Measurements from ENCODE around the gene CALY. TPM values are rescaled to one million over a fixed set of nuclear protein-coding genes. Genes with fewer than 3 reads are reported as not detected.

The CALY gene
- total and polyA plus RNA-seq, 8 donors = 0.75 to 17.8 (median 3.2) TPM

DNA sequence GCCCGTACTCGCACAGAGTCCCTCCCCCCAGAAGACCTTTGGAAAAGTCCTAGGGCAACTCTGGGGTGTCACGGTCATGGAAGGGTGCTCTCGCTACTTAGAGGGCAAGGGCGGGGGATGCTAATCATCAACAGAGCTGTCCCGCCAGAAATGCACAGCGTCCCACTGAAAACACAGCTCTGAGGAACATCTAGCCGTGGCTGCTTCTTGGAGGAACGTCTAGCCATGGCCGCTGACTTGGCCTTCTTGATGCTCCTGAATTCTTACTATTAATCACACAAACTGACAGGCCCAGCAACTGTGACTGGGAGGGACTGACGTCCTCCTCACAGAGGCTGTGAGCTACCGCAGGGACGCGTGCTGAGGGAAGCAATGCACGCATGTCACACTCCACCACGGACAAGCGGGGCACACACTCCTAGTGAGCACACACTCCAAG lies 29.7 kb downstream of the CALY start:
- Histone ChIP-seq H3K36me3 (peaks cover 0 to 9% (median 0%) of the 10 kb centered on the region in 3 donors), H3K9me3 (no peaks in the 10 kb centered on the region), H3K4me1 (peaks cover 10 to 20% (median 15%) of the 10 kb centered on the region in 3 donors), H3K4me3 (peak overlapping the region in 1 of 4 donors; percentile 91), H3K27ac (no peak overlapping the region), H3K27me3 (no peaks in the 10 kb centered on the region)
- intact Hi-C loops (cut with DNase I) = no loop called here
- TF ChIP-seq, protein P1, sequence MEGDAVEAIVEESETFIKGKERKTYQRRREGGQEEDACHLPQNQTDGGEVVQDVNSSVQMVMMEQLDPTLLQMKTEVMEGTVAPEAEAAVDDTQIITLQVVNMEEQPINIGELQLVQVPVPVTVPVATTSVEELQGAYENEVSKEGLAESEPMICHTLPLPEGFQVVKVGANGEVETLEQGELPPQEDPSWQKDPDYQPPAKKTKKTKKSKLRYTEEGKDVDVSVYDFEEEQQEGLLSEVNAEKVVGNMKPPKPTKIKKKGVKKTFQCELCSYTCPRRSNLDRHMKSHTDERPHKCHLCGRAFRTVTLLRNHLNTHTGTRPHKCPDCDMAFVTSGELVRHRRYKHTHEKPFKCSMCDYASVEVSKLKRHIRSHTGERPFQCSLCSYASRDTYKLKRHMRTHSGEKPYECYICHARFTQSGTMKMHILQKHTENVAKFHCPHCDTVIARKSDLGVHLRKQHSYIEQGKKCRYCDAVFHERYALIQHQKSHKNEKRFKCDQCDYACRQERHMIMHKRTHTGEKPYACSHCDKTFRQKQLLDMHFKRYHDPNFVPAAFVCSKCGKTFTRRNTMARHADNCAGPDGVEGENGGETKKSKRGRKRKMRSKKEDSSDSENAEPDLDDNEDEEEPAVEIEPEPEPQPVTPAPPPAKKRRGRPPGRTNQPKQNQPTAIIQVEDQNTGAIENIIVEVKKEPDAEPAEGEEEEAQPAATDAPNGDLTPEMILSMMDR (IDR thresholded peaks at IDR 0.05) = no peak
- WGBS, 2 donors = 72 to 79% methylated on average over 17 of the region's 17 CpGs
- no peak for ATAC-seq
- no peak for FAIRE-seq
- DNase-seq = peak in 2 of 6 donors; percentile 35 to 48

DNA sequence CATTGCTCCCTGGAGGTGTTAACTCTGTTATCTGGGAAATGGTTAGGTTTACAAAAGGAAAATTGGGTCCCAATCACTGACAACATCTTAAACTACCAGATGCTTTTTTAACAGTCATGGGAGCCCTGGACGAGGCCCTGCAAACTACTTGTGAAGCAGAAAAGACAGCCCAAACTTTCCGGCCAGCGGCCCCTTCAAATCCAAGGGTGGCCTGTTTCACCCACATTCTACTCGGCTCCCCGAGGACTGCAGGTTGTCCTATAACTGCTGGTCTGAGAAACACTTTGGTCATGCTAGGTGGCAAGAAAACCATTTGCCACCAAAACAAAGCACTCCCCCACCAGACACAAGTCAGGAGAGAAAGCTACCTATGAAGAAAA lies 30.6 kb downstream of the CALY start:
- Histone ChIP-seq H3K4me1 (peaks cover 10 to 20% (median 15%) of the 10 kb centered on the region in 3 donors), H3K27me3 (no peaks in the 10 kb centered on the region), H3K9me3 (no peaks in the 10 kb centered on the region), H3K4me3 (no peak overlapping the region), H3K27ac (peak overlapping the region in 2 of 4 donors; percentile 36 to 58), H3K36me3 (peaks cover 0 to 6% (median 0%) of the 10 kb centered on the region in 3 donors)
- intact Hi-C loops (cut with DNase I) = no loop called here
- ATAC-seq (no peak), FAIRE-seq (no peak), DNase-seq (peak in 1 of 6 donors; percentile 11)
- 90 to 92% methylated on average over 5 of the region's 5 CpGs for WGBS, 2 donors
- TF ChIP-seq, protein P1 (IDR thresholded peaks at IDR 0.05) = no peak

DNA sequence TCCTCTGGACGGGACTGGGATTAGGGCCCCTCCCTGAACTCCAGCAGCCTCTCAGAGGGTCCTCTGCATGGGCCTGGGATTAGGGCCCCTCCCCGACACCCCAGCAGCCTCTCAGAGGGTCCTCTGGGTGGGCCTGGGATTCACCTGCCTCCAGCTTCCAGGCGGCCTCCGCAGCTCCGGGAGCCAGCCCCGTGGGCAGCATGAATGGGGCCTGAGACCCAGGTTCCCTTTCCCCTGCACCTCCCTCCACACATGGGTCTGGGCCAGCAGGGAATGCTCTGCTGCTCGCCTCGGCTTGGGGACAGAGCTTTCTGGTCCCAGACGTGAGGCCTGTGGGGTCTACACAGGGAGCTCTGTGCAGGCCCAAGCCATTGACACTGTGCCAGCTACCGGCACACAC lies 33.5 kb downstream of the CALY start:
- Histone ChIP-seq H3K36me3 (peaks cover 0 to 32% (median 14%) of the 10 kb centered on the region in 3 donors), H3K4me3 (no peak overlapping the region), H3K9me3 (no peaks in the 10 kb centered on the region), H3K4me1 (peaks cover 8 to 14% (median 9%) of the 10 kb centered on the region in 3 donors), H3K27ac (no peak overlapping the region), H3K27me3 (no peaks in the 10 kb centered on the region)
- intact Hi-C loops (cut with DNase I) = no loop called here
- TF ChIP-seq, protein P1 (IDR thresholded peaks at IDR 0.05) = no peak
- FAIRE-seq = no peak
- 86 to 89% methylated on average over 8 to 10 of the region's 10 CpGs for WGBS, 2 donors
- no peak for ATAC-seq
- DNase-seq = peak in 2 of 6 donors; percentile 27 to 57

DNA sequence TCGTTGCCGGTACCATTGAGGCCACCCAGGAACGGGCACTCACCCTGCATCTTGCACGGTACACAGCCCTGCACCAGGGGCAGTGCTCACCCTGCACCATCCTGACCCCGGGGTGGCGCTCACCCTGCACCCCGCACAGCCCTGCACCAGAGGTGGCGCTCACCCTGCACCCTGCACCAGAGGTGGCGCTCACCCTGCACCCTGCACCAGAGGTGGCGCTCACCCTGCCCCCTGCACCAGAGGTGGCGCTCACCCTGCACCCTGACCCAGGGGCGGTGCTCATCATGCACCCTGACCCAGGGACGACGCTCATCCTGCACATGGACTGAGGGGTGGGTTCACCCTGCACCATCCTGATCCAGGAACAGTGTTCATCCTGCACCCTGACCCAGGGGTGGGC lies 34.5 kb downstream of the CALY start:
- TF ChIP-seq, protein P1 (IDR thresholded peaks at IDR 0.05) = no peak
- no peak overlapping the region for H3K27ac ChIP-seq
- no peaks in the 10 kb centered on the region for H3K27me3 ChIP-seq
- H3K36me3 ChIP-seq = peaks cover 0 to 41% (median 23%) of the 10 kb centered on the region in 3 donors
- H3K9me3 ChIP-seq = no peaks in the 10 kb centered on the region
- peak in 1 of 6 donors; percentile 51 for DNase-seq
- H3K4me1 ChIP-seq = peaks cover 4 to 10% (median 6%) of the 10 kb centered on the region in 3 donors
- FAIRE-seq = no peak
- no peak overlapping the region for H3K4me3 ChIP-seq
- no peak for ATAC-seq
- intact Hi-C loops (cut with DNase I) = no loop called here
- 96 to 97% methylated on average over 14 of the region's 14 CpGs for WGBS, 2 donors

DNA sequence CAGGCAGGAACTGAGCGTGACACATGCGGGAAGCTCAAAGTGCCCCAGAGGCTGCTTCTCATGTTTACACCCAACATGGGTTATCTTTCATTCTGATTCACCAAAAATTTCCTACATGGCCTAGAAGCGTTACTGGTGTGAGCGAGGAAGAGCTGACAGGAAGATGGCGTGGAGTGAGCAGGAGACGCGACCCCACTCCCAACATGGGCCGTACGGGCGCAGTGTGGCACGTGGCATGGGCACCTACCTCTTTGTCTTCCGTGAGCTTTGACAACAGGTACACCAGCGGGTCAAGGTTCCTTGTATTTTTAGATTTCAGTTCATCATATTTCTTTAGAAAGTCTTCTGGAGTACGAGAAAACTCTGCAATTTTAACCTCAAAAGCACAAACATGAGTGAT lies 37.0 kb downstream of the CALY start:
- Histone ChIP-seq H3K27ac (no peak overlapping the region), H3K27me3 (no peaks in the 10 kb centered on the region), H3K36me3 (peaks cover 0 to 63% (median 39%) of the 10 kb centered on the region in 3 donors), H3K4me3 (no peak overlapping the region), H3K4me1 (no peaks in the 10 kb centered on the region), H3K9me3 (no peaks in the 10 kb centered on the region)
- ATAC-seq (no peak), FAIRE-seq (no peak), DNase-seq (peak in 1 of 6 donors; percentile 26)
- TF ChIP-seq, protein P1 (IDR thresholded peaks at IDR 0.05) = no peak
- WGBS, 2 donors = 93 to 94% methylated on average over 14 of the region's 14 CpGs
- intact Hi-C loops (cut with DNase I) = no loop called here

All from pancreas (tissue), 10 donors.